HepG2 (cell line): ENCODE data around the gene AUH. TPM values are rescaled to one million over a fixed set of nuclear protein-coding genes. Genes with fewer than 3 reads are reported as not detected.
A peak's percentile ranks its signal among the peaks of the same experiment; 100 is the strongest.

ENCODE experiments used
- ARNT2 ChIP-seq: sonication (generic); formaldehyde crosslinking; IDR thresholded peaks from 2 replicates; pipeline ENCODE4 v1.8.0; 2022; ENCODE audit warnings: mild to moderate bottlenecking, low read depth, missing genetic modification reagents, moderate library complexity
- ATF7-NPFF ChIP-seq: sonication (generic); formaldehyde crosslinking; IDR thresholded peaks from 2 replicates; pipeline ENCODE4 v1.8.1; 2023; ENCODE audit warnings: mild to moderate bottlenecking, low read depth, missing genetic modification reagents, moderate library complexity
- FIP1L1 ChIP-seq: fragments of 200-400 bp; formaldehyde crosslinking; IDR thresholded peaks from 2 replicates; pipeline ENCODE4 v1.6.1; 2018; ENCODE audit warnings: low read depth, mild to moderate bottlenecking, low read length, moderate library complexity, borderline replicate concordance; ENCODE audit not compliant: insufficient read depth
- KMT2B ChIP-seq: IDR thresholded peaks from 2 replicates; pipeline ENCODE4 v1.6.1; 2016; ENCODE audit warnings: missing genetic modification reagents, missing compliant biosample characterization
- NFE2L2 ChIP-seq: fragments of 150-350 bp; IDR thresholded peaks from 2 replicates; pipeline ENCODE4 v1.6.1; 2014; ENCODE audit warnings: low read length
- ZFP36 ChIP-seq: fragments of 150-350 bp; IDR thresholded peaks from 2 replicates; pipeline ENCODE4 v1.6.1; 2018; ENCODE audit warnings: borderline replicate concordance, low read length, low read depth; ENCODE audit not compliant: partially characterized antibody
- ZNF251 ChIP-seq: sonication (generic); formaldehyde crosslinking; IDR thresholded peaks from 2 replicates; pipeline ENCODE4 v1.9.0; 2021; ENCODE audit warnings: mild to moderate bottlenecking, missing genetic modification reagents
- ZNF331 ChIP-seq: sonication (generic); formaldehyde crosslinking; IDR thresholded peaks from 2 replicates; pipeline ENCODE4 v1.4.0; 2020; ENCODE audit warnings: missing genetic modification reagents
- ZNF451 ChIP-seq: sonication (generic); formaldehyde crosslinking; IDR thresholded peaks from 2 replicates; pipeline ENCODE4 v1.5.0; 2020; ENCODE audit warnings: mild to moderate bottlenecking, missing genetic modification reagents
- ZNF605 ChIP-seq: sonication (generic); formaldehyde crosslinking; IDR thresholded peaks from 2 replicates; pipeline ENCODE4 v1.8.0; 2022; ENCODE audit warnings: mild to moderate bottlenecking, missing genetic modification reagents
- ZNF709 ChIP-seq: sonication (generic); formaldehyde crosslinking; IDR thresholded peaks from 2 replicates; pipeline ENCODE4 v1.5.0; 2020; ENCODE audit warnings: mild to moderate bottlenecking, missing genetic modification reagents
- ZSCAN21 ChIP-seq: sonication (generic); formaldehyde crosslinking; IDR thresholded peaks from 2 replicates; pipeline ENCODE4 v1.8.0; 2022; ENCODE audit warnings: mild to moderate bottlenecking, missing genetic modification reagents, moderate library complexity, borderline replicate concordance
- polyA plus RNA-seq, 8 experiments: library from polyadenylated mRNA; depleted of rRNA in 3 of 8; stranded (reverse) in 7 of 8; unstranded in 1 of 8; fragments of >200 nt; fragmentation: Illumina TruSeq in 4 of 8; extraction: Trizol in 4 of 8; gene quantifications; 2 replicates each; pipeline versions ENCODE4 v1.2.1 to v1.2.3, GENCODE V29; 2011 to 2016; ENCODE audit warnings: low read depth in 4 of 8, missing spikeins in 1 of 8, mixed read lengths in 1 of 8; ENCODE audit not compliant: insufficient read depth in 1 of 8
- total RNA-seq, 5 experiments: library from RNA; depleted of rRNA; stranded (reverse); fragments of >200 nt; fragmentation: Illumina TruSeq; extraction: Trizol; gene quantifications; 2 replicates each; pipeline ENCODE4 v1.2.3, GENCODE V29; 2016; ENCODE audit warnings: low read depth in 1 of 5
- TF ChIP-seq, protein P1 (sequence below), 2 experiments: IDR thresholded peaks; 2 replicates each; pipeline ENCODE4 v1.6.1; 2011 to 2012; ENCODE audit warnings: low read length in 2 of 2, borderline replicate concordance in 1 of 2, low read depth in 1 of 2, mild to moderate bottlenecking in 1 of 2, moderate library complexity in 1 of 2
- TF ChIP-seq, protein P2 (sequence below): sonication (generic); formaldehyde crosslinking; IDR thresholded peaks from 2 replicates; pipeline ENCODE4 v1.5.1; 2020; ENCODE audit warnings: mild to moderate bottlenecking, missing genetic modification reagents, moderate library complexity
- TF ChIP-seq, protein P3 (sequence below): sonication (generic); formaldehyde crosslinking; IDR thresholded peaks from 2 replicates; pipeline ENCODE4 v1.8.1; 2022; ENCODE audit warnings: mild to moderate bottlenecking, missing genetic modification reagents
- TF ChIP-seq, protein P4 (sequence below): sonication (generic); formaldehyde crosslinking; IDR thresholded peaks from 2 replicates; pipeline ENCODE4 v1.9.0; 2022; ENCODE audit warnings: low read depth, missing genetic modification reagents

Gene AUH
- total and polyA plus RNA-seq, 2 of the 13 experiments (the other 11 are each of a cell fraction or from before 2014, with no cell fraction given): 25.8 to 31.9 TPM

DNA sequence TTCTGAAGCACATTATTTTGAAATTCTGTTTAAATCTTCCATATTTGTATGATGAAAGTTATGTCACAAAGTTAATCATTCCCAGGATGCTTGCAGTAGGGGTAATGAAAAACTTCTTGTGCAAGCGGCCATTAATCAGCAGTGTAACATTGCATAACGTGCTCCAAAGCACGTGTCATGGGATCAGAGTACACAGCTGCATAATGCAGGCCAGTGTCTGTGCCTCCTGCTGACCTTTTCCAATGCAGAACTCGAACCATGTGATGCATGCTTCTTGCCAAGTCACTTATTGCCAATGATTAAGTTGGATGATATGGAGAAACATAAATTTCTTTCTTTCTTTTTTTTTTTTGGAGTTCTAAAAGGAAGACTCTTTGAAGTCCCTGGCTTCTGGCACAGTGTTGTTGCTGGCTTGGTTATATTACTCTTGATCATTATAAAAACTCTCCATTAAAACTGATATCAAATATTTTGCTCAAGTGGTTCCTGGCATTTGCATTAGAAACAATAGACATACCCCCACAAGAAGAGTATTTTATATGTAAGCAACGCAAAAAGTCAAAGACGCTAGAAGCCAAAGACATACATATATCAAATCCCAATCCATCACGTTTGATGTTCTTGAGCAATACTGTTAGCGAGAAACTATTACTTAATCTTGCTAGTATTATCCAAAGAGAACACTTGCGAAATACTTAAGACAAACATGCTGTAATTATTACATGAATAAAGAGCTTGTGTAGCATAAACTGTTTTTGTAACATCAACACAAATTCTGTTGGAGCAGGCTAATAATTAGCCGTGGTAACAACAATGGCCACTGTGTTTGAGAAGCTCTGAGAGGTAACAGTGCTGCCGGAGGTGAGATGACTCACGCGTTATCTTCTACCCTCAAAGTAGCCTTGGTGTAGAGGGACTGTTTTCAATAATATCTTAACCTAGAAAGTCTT lies 164.2 kb downstream of the AUH start (continued):
- TF ChIP-seq, protein P1, sequence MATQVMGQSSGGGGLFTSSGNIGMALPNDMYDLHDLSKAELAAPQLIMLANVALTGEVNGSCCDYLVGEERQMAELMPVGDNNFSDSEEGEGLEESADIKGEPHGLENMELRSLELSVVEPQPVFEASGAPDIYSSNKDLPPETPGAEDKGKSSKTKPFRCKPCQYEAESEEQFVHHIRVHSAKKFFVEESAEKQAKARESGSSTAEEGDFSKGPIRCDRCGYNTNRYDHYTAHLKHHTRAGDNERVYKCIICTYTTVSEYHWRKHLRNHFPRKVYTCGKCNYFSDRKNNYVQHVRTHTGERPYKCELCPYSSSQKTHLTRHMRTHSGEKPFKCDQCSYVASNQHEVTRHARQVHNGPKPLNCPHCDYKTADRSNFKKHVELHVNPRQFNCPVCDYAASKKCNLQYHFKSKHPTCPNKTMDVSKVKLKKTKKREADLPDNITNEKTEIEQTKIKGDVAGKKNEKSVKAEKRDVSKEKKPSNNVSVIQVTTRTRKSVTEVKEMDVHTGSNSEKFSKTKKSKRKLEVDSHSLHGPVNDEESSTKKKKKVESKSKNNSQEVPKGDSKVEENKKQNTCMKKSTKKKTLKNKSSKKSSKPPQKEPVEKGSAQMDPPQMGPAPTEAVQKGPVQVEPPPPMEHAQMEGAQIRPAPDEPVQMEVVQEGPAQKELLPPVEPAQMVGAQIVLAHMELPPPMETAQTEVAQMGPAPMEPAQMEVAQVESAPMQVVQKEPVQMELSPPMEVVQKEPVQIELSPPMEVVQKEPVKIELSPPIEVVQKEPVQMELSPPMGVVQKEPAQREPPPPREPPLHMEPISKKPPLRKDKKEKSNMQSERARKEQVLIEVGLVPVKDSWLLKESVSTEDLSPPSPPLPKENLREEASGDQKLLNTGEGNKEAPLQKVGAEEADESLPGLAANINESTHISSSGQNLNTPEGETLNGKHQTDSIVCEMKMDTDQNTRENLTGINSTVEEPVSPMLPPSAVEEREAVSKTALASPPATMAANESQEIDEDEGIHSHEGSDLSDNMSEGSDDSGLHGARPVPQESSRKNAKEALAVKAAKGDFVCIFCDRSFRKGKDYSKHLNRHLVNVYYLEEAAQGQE (IDR thresholded peaks at IDR 0.05; ENCODE audit: borderline replicate concordance in 1 of 2, low read depth in 1 of 2, low read length in 2 of 2): peak in 1 of 2 experiments; percentile 80; a peak in 2 of 4 replicates
- peak; percentile 23; the same call in 1 of the 2 replicates for TF ChIP-seq ATF7-NPFF (CRISPR knock-in tag)
- TF ChIP-seq, protein P2, sequence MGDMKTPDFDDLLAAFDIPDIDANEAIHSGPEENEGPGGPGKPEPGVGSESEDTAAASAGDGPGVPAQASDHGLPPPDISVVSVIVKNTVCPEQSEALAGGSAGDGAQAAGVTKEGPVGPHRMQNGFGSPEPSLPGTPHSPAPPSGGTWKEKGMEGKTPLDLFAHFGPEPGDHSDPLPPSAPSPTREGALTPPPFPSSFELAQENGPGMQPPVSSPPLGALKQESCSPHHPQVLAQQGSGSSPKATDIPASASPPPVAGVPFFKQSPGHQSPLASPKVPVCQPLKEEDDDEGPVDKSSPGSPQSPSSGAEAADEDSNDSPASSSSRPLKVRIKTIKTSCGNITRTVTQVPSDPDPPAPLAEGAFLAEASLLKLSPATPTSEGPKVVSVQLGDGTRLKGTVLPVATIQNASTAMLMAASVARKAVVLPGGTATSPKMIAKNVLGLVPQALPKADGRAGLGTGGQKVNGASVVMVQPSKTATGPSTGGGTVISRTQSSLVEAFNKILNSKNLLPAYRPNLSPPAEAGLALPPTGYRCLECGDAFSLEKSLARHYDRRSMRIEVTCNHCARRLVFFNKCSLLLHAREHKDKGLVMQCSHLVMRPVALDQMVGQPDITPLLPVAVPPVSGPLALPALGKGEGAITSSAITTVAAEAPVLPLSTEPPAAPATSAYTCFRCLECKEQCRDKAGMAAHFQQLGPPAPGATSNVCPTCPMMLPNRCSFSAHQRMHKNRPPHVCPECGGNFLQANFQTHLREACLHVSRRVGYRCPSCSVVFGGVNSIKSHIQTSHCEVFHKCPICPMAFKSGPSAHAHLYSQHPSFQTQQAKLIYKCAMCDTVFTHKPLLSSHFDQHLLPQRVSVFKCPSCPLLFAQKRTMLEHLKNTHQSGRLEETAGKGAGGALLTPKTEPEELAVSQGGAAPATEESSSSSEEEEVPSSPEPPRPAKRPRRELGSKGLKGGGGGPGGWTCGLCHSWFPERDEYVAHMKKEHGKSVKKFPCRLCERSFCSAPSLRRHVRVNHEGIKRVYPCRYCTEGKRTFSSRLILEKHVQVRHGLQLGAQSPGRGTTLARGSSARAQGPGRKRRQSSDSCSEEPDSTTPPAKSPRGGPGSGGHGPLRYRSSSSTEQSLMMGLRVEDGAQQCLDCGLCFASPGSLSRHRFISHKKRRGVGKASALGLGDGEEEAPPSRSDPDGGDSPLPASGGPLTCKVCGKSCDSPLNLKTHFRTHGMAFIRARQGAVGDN (CRISPR knock-in tag): no peak
- TF ChIP-seq ZNF605: peak; percentile 65; the same call in 1 of the 2 replicates
- TF ChIP-seq ZSCAN21 (CRISPR knock-in tag): peak; percentile 88
- TF ChIP-seq KMT2B: peak; percentile 70; the same call in 1 of the 2 replicates
- TF ChIP-seq, protein P3, sequence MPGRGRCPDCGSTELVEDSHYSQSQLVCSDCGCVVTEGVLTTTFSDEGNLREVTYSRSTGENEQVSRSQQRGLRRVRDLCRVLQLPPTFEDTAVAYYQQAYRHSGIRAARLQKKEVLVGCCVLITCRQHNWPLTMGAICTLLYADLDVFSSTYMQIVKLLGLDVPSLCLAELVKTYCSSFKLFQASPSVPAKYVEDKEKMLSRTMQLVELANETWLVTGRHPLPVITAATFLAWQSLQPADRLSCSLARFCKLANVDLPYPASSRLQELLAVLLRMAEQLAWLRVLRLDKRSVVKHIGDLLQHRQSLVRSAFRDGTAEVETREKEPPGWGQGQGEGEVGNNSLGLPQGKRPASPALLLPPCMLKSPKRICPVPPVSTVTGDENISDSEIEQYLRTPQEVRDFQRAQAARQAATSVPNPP (CRISPR knock-in tag): no peak
- TF ChIP-seq ZFP36: no peak
- TF ChIP-seq ZNF451: peak; percentile 90; the same call in 1 of the 2 replicates
- peak; percentile 85 for TF ChIP-seq NFE2L2
- peak; percentile 89 for TF ChIP-seq ARNT2 (CRISPR knock-in tag)
- TF ChIP-seq, protein P4, sequence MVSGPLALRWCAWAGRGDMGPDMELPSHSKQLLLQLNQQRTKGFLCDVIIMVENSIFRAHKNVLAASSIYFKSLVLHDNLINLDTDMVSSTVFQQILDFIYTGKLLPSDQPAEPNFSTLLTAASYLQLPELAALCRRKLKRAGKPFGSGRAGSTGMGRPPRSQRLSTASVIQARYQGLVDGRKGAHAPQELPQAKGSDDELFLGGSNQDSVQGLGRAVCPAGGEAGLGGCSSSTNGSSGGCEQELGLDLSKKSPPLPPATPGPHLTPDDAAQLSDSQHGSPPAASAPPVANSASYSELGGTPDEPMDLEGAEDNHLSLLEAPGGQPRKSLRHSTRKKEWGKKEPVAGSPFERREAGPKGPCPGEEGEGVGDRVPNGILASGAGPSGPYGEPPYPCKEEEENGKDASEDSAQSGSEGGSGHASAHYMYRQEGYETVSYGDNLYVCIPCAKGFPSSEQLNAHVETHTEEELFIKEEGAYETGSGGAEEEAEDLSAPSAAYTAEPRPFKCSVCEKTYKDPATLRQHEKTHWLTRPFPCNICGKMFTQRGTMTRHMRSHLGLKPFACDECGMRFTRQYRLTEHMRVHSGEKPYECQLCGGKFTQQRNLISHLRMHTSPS (CRISPR knock-in tag): peak; percentile 26; the same call in 1 of the 2 replicates
- peak; percentile 98 for TF ChIP-seq ZNF331 (CRISPR knock-in tag)
- peak; percentile 45; the same call in 1 of the 2 replicates for TF ChIP-seq ZNF709
- no peak for TF ChIP-seq ZNF251 (CRISPR knock-in tag)
- TF ChIP-seq FIP1L1: no peak
